ENCODE measurements around the gene DNAH11. TPM values are rescaled to one million over a fixed set of nuclear protein-coding genes. Genes with fewer than 3 reads are reported as not detected.

DNAH11 gene
- total RNA-seq, 1 donor from 2014 or later: 3.4 TPM

- intact Hi-C loops (cut with DNase I): no loop called here
- no peaks in the 10 kb centered on the region for H3K4me1 ChIP-seq
Measured at GRCh38 chr7:21565614-21566013, 22.8 kb downstream of the DNAH11 start.

GRCh38 chr7:21566094-21566493 lies 23.3 kb downstream of the DNAH11 start:
- Histone ChIP-seq H3K4me3 (no peak overlapping the region), H3K27ac (no peak overlapping the region), H3K27me3 (no peaks in the 10 kb centered on the region), H3K9me3 (no peaks in the 10 kb centered on the region), H3K4me1 (no peaks in the 10 kb centered on the region), H3K36me3 (no peaks in the 10 kb centered on the region)
- intact Hi-C loops (cut with DNase I): no loop called here
- TF ChIP-seq CTCF (IDR thresholded peaks at IDR 0.05): no peak
- ATAC-seq (no peak), DNase-seq (no peak)

More at GRCh38 chr7:21565614-21566013, 22.8 kb downstream of the DNAH11 start:
- Histone ChIP-seq H3K4me3 (no peak overlapping the region), H3K9me3 (no peaks in the 10 kb centered on the region), H3K27ac (no peak overlapping the region), H3K36me3 (no peaks in the 10 kb centered on the region), H3K27me3 (no peaks in the 10 kb centered on the region)
- no peak for DNase-seq
- ATAC-seq: no peak
- TF ChIP-seq CTCF (IDR thresholded peaks at IDR 0.05): no peak

- intact Hi-C loops (cut with DNase I): no loop called here
- H3K9me3 ChIP-seq: no peaks in the 10 kb centered on the region
- no peaks in the 10 kb centered on the region for H3K4me1 ChIP-seq
- no peaks in the 10 kb centered on the region for H3K36me3 ChIP-seq
- no peak overlapping the region for H3K27ac ChIP-seq
- TF ChIP-seq CTCF (IDR thresholded peaks at IDR 0.05): peak; percentile 18
- no peak for DNase-seq
- peak; percentile 60 for ATAC-seq
- no peak overlapping the region for H3K4me3 ChIP-seq
- H3K27me3 ChIP-seq: no peaks in the 10 kb centered on the region
Measured at GRCh38 chr7:21568762-21569161, 25.9 kb downstream of the DNAH11 start.

- intact Hi-C loops (cut with DNase I): no loop called here
- H3K4me3 ChIP-seq: no peak overlapping the region
- H3K27me3 ChIP-seq: no peaks in the 10 kb centered on the region
- no peaks in the 10 kb centered on the region for H3K36me3 ChIP-seq
- no peak for ATAC-seq
- TF ChIP-seq CTCF (IDR thresholded peaks at IDR 0.05): no peak
- H3K9me3 ChIP-seq: no peaks in the 10 kb centered on the region
- H3K4me1 ChIP-seq: no peaks in the 10 kb centered on the region
- no peak overlapping the region for H3K27ac ChIP-seq
- DNase-seq: no peak
Measured at GRCh38 chr7:21572331-21573313, 29.8 kb downstream of the DNAH11 start.

- no peak for TF ChIP-seq CTCF (IDR thresholded peaks at IDR 0.05)
- no peak for ATAC-seq
- Histone ChIP-seq H3K36me3 (no peaks in the 10 kb centered on the region), H3K4me3 (no peak overlapping the region), H3K27me3 (no peaks in the 10 kb centered on the region), H3K4me1 (peaks cover 7% of the 10 kb centered on the region), H3K27ac (peak overlapping the region; percentile 34), H3K9me3 (no peaks in the 10 kb centered on the region)
- no peak for DNase-seq
- intact Hi-C loops (cut with DNase I): no loop called here
Measured at GRCh38 chr7:21579341-21580072, 36.7 kb downstream of the DNAH11 start.

All from upper lobe of right lung (tissue), 1 donor.